T47D (cell line): ENCODE results near the gene TYMS.
A peak's percentile ranks its signal among the peaks of the same experiment; 100 is the strongest.

Experiments used
- DNase-seq, 2 experiments: peaks; one replicate each; pipeline versions ENCODE4 v3.0.0 to v3.0.0-alpha.2; 2011 to 2012; ENCODE audit warnings: low read depth in 1 of 2, low spot score in 1 of 2
- JUND ChIP-seq: IDR thresholded peaks from 2 replicates; pipeline ENCODE4 v1.6.1; 2012; ENCODE audit warnings: low read depth
- in situ Hi-C: cut with HindIII; loops from 2 replicates; pipeline ENCODE4 v1.10.0; 2016; ENCODE audit warnings: low sequenced_read_pairs, low pct_unique_long_range_greater_than_20kb

Gene TYMS

GRCh38 chr18:653512-653911, 3.9 kb upstream of the TYMS start:
- no peak for TF ChIP-seq JUND
- DNase-seq = no peak
- in situ Hi-C loops = no loop called here

DNA sequence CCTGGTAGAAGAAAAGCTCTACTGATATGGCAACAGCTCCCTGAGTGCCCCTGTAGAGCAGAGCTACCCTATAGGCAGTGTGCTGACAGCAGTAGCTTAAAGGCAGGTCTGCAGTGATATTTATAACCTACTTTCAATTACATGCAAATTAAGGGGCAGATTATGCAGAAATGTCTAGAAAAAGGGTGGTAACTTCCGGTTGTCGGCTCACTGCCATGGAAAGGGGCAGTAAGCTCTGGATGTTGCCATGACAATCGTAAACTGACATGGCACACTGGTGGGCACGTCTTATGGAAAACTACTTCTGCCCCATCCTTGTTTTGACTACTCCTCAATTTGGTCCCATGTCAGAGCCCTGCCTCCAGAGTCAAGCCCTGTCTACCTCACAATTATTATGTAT, 2.9 kb upstream of the TYMS start:
- in situ Hi-C loops = no loop called here
- TF ChIP-seq JUND = no peak
- DNase-seq = no peak

GRCh38 chr18:655445-655844, 2.0 kb upstream of the TYMS start:
- no peak for DNase-seq
- in situ Hi-C loops = no loop called here

GRCh38 chr18:658001-658946, 821 bp downstream of the TYMS start:
- no peak for TF ChIP-seq JUND
- in situ Hi-C loops = no loop called here
- DNase-seq = peak; percentile 84 to 94

More at GRCh38 chr18:655445-655844, 2.0 kb upstream of the TYMS start:
- no peak for TF ChIP-seq JUND

DNA sequence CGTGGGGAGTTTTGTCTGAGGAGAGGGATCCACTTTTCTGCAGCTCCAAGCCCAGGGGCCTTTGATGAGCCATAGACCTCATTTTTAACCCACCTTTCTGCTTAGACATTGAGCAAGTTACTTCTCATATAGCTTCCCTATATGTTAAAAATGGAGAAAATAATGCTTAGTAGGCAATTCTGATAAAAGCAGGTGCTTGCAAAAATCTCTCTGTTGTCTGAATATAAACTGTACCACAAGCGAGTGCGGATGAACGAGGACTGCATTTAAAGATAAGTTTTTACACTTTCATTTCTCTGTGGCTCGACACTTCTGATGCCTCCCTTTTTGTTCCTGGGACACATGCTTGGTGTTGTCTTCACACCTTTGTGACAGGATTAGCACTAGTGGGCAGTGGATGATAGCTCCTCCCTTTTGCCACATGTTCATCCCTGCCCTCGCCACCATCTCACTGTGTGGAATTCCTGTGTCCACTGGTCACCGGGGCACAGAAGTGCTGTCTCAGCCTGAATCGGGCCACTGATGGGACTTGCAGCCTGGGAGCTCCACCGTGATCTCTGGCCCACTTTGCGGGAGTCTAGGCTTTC, 1.6 kb downstream of the TYMS start:
- in situ Hi-C loops = no loop called here
- no peak for DNase-seq
- TF ChIP-seq JUND = no peak

DNA sequence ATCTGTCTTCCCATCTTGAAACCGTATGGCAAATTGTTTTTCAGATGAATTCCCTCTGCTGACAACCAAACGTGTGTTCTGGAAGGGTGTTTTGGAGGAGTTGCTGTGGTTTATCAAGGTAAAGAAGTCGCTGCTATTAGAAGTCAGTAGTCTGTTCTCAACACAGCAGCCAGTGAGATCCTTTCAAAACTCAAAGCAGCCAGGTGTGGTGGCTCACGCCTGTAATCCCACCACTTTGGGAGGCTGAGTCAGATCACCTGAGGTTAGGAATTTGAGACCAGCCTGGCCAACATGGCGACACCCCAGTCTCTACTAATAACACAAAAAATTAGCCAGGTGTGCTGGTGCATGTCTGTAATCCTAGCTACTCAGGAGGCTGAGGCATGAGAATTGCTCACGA, 2.1 kb downstream of the TYMS start:
- DNase-seq = no peak
- no peak for TF ChIP-seq JUND
- in situ Hi-C loops = no loop called here

- in situ Hi-C loops = no loop called here
- no peak for DNase-seq
- no peak for TF ChIP-seq JUND
Measured at GRCh38 chr18:662197-662596, 4.7 kb downstream of the TYMS start.

- in situ Hi-C loops = no loop called here
- no peak for DNase-seq
- no peak for TF ChIP-seq JUND
Measured at GRCh38 chr18:666177-666576, 8.7 kb downstream of the TYMS start.

GRCh38 chr18:666628-667027, 9.2 kb downstream of the TYMS start:
- no peak for TF ChIP-seq JUND

DNA sequence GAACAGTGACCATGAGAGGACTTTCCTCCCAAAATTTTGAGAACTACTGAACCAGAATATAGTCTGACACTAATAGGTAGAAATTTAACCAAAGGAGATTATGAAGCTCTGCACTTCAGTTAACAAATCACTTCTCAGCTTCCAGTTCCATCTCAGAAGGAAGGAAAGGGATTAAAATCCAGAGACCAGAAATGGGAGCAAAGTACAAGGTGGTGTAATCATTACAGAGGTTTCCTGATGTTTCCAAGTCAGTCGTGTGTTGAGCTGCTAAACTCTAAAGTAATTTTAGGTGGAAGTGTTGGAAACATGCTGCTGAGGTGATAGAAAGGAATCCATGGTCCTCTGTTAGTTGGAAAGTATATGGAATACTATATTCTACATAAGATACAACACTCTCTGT, 10.8 kb downstream of the TYMS start:
- DNase-seq = no peak
- in situ Hi-C loops = no loop called here
- TF ChIP-seq JUND = no peak

More at GRCh38 chr18:666628-667027, 9.2 kb downstream of the TYMS start:
- DNase-seq = no peak
- in situ Hi-C loops = no loop called here

- no peak for DNase-seq
- in situ Hi-C loops = no loop called here
- TF ChIP-seq JUND = no peak
Measured at GRCh38 chr18:669077-669476, 11.6 kb downstream of the TYMS start.

- in situ Hi-C loops = no loop called here
- no peak for DNase-seq
- TF ChIP-seq JUND = no peak
Measured at GRCh38 chr18:670522-670921, 13.1 kb downstream of the TYMS start.

GRCh38 chr18:671405-671804, 14.0 kb downstream of the TYMS start:
- in situ Hi-C loops = no loop called here
- DNase-seq = no peak
- no peak for TF ChIP-seq JUND
